DND-41 (cell line): ENCODE results near the gene COBL.

Experiments
- ATAC-seq: fragments of 200-7000 bp; cut with Tn5 transposase; 3 replicates; pipeline ENCODE4 v1.9.1; 2021; ENCODE audit warnings: low read depth; ENCODE audit not compliant: insufficient read depth
- DNase-seq: peaks from one replicate; pipeline ENCODE4 v3.0.0-alpha.2; 2020
- H2AFZ ChIP-seq: 2 replicates; pipeline ENCODE4 v1.6.0; 2012; ENCODE audit warnings: low read depth, low read length
- H3K27ac ChIP-seq: 2 replicates; pipeline ENCODE4 v1.5.1; 2012; ENCODE audit warnings: low read length, inconsistent platforms
- H3K27me3 ChIP-seq: fragments of 200-600 bp; sonication (generic); 2 replicates; pipeline ENCODE4 v1.6.0; 2012; ENCODE audit warnings: low read length, mild to moderate bottlenecking, inconsistent platforms; ENCODE audit not compliant: insufficient read depth, poor library complexity
- H3K36me3 ChIP-seq: 2 replicates; pipeline ENCODE4 v1.5.1; 2012; ENCODE audit warnings: low read length, inconsistent platforms; ENCODE audit not compliant: insufficient read depth
- H3K4me1 ChIP-seq: 2 replicates; pipeline ENCODE4 v1.5.1; 2012; ENCODE audit warnings: mild to moderate bottlenecking, low read length; ENCODE audit not compliant: insufficient read depth
- H3K4me2 ChIP-seq: 2 replicates; pipeline ENCODE4 v1.6.0; 2012; ENCODE audit warnings: mild to moderate bottlenecking, moderate library complexity, low read length, inconsistent platforms; ENCODE audit not compliant: insufficient read depth
- H3K4me3 ChIP-seq, 2 experiments: fragments of 200-600 bp in 1 of 2; shearing (Covaris generic) in 1 of 2; 2 replicates each; pipeline ENCODE4 v1.5.1; 2012 to 2016; ENCODE audit warnings: inconsistent platforms in 2 of 2, low read length in 2 of 2, mild to moderate bottlenecking in 2 of 2, low read depth in 1 of 2, moderate library complexity in 1 of 2
- H3K79me2 ChIP-seq: 2 replicates; pipeline ENCODE4 v1.6.0; 2012; ENCODE audit warnings: low read length, inconsistent platforms; ENCODE audit not compliant: insufficient read depth
- H3K9ac ChIP-seq: 2 replicates; pipeline ENCODE4 v1.6.0; 2012; ENCODE audit warnings: low read depth, mild to moderate bottlenecking, inconsistent platforms, low read length, moderate library complexity
- H3K9me3 ChIP-seq: 2 replicates; pipeline ENCODE4 v1.5.1; 2012; ENCODE audit warnings: low read length, moderate library complexity, mild to moderate bottlenecking, inconsistent platforms; ENCODE audit not compliant: insufficient read depth, severe bottlenecking
- H4K20me1 ChIP-seq: 2 replicates; pipeline ENCODE4 v1.6.0; 2012; ENCODE audit warnings: low read length; ENCODE audit not compliant: insufficient read depth
- CTCF ChIP-seq: IDR thresholded peaks from 2 replicates; pipeline ENCODE4 v1.5.1; 2012; ENCODE audit warnings: borderline replicate concordance, low read length, moderate library complexity, mild to moderate bottlenecking; ENCODE audit not compliant: poor library complexity, severe bottlenecking; ENCODE audit errors: extremely low read depth
- EZH2 ChIP-seq: IDR thresholded peaks from 3 replicates; pipeline ENCODE4 v1.6.1; 2012; ENCODE audit warnings: borderline replicate concordance, low read depth, mild to moderate bottlenecking, moderate library complexity, low read length, inconsistent platforms; ENCODE audit not compliant: severe bottlenecking

The COBL gene

GRCh38 chr7:51298912-51299311 is 17.7 kb downstream of the COBL start:
- no peaks in the 10 kb centered on the region for H3K79me2 ChIP-seq
- no peak overlapping the region for H3K9ac ChIP-seq
- TF ChIP-seq CTCF (no peak), EZH2 (no peak)
- no peaks in the 10 kb centered on the region for H3K9me3 ChIP-seq
- H3K4me3 ChIP-seq, result no peak overlapping the region
- H3K4me2 ChIP-seq, result no peak overlapping the region
- DNase-seq (no peak), ATAC-seq (no peak)
- H2AFZ ChIP-seq, result no peak overlapping the region
- H4K20me1 ChIP-seq, result no peaks in the 10 kb centered on the region
- H3K27me3 ChIP-seq, result peaks cover 2% of the 10 kb centered on the region
- H3K27ac ChIP-seq, result no peak overlapping the region
- no peaks in the 10 kb centered on the region for H3K36me3 ChIP-seq
- no peaks in the 10 kb centered on the region for H3K4me1 ChIP-seq

- H2AFZ ChIP-seq, result no peak overlapping the region
Observed at GRCh38 chr7:51297986-51298385, 18.6 kb downstream of the COBL start.

GRCh38 chr7:51295440-51296245 is 21.0 kb downstream of the COBL start:
- Histone ChIP-seq H3K4me2 (no peak overlapping the region), H3K9ac (no peak overlapping the region), H4K20me1 (no peaks in the 10 kb centered on the region), H2AFZ (no peak overlapping the region), H3K9me3 (no peaks in the 10 kb centered on the region), H3K79me2 (no peaks in the 10 kb centered on the region), H3K4me3 (no peak overlapping the region), H3K4me1 (no peaks in the 10 kb centered on the region), H3K27ac (no peak overlapping the region), H3K36me3 (no peaks in the 10 kb centered on the region), H3K27me3 (peaks cover 7% of the 10 kb centered on the region)
- TF ChIP-seq CTCF (no peak), EZH2 (no peak)
- DNase-seq, result no peak
- ATAC-seq, result no peak

More at GRCh38 chr7:51297986-51298385, 18.6 kb downstream of the COBL start:
- no peak overlapping the region for H3K4me2 ChIP-seq
- TF ChIP-seq CTCF, result no peak
- H4K20me1 ChIP-seq, result no peaks in the 10 kb centered on the region
- H3K27ac ChIP-seq, result no peak overlapping the region
- peaks cover 2% of the 10 kb centered on the region for H3K27me3 ChIP-seq
- no peaks in the 10 kb centered on the region for H3K36me3 ChIP-seq
- ATAC-seq (no peak), DNase-seq (no peak)
- H3K4me3 ChIP-seq, result no peak overlapping the region
- H3K9me3 ChIP-seq, result no peaks in the 10 kb centered on the region
- H3K4me1 ChIP-seq, result no peaks in the 10 kb centered on the region
- no peaks in the 10 kb centered on the region for H3K79me2 ChIP-seq
- no peak overlapping the region for H3K9ac ChIP-seq

GRCh38 chr7:51292596-51292995 is 24.0 kb downstream of the COBL start:
- Histone ChIP-seq H2AFZ (no peak overlapping the region), H3K9me3 (no peaks in the 10 kb centered on the region), H3K36me3 (no peaks in the 10 kb centered on the region), H3K79me2 (no peaks in the 10 kb centered on the region), H3K4me3 (no peak overlapping the region), H3K4me2 (no peak overlapping the region), H3K9ac (no peak overlapping the region), H3K4me1 (no peaks in the 10 kb centered on the region), H4K20me1 (no peaks in the 10 kb centered on the region), H3K27ac (no peak overlapping the region), H3K27me3 (peaks cover 11% of the 10 kb centered on the region)
- no peak for DNase-seq
- no peak for ATAC-seq
- TF ChIP-seq EZH2 (no peak), CTCF (no peak)
